ENCODE results near the gene EFCAB9. TPM values are rescaled to one million over a fixed set of nuclear protein-coding genes. Genes with fewer than 3 reads are reported as not detected.

Gene EFCAB9
- total RNA-seq, 1 experiment from 2014 or later = not detected

GRCh38 chr5:172177176-172177575 is 16.8 kb upstream of the EFCAB9 start:
- Mint-ChIP-seq H3K27ac (no peak overlapping the region), H3K4me3 (no peak overlapping the region), H3K9me3 (no peaks in the 10 kb centered on the region), H3K27me3 (ENCODE audit: low read depth) (no peaks in the 10 kb centered on the region; the same call in 1 of the 2 replicates), H3K36me3 (ENCODE audit: insufficient read depth in 1 of 3, low read depth in 3 of 3) (peaks cover 0 to 4% (median 3%) of the 10 kb centered on the region in 3 experiments; a peak in 5 of 7 replicates), H3K4me1 (peaks cover 44 to 47% of the 10 kb centered on the region in 2 experiments)
- no peaks in the 10 kb centered on the region for H3K9me3 ChIP-seq (ENCODE audit: control insufficient read depth, low read depth, low read length)
- no peak overlapping the region for H2BK120ac ChIP-seq (ENCODE audit: low read depth, low read length, poor library complexity, severe bottlenecking)
- H2AFZ ChIP-seq (ENCODE audit: low read length) = no peak overlapping the region
- H2AK5ac ChIP-seq (ENCODE audit: insufficient read length, low read length) = no peak overlapping the region
- H3K79me1 ChIP-seq (ENCODE audit: insufficient read depth, low read depth, low read length, poor library complexity, severe bottlenecking) = no peaks in the 10 kb centered on the region
- H3K4me2 ChIP-seq (ENCODE audit: insufficient read depth, insufficient read length, low read length) = no peak overlapping the region
- no peak overlapping the region for H4K8ac ChIP-seq (replicated peaks; ENCODE audit: insufficient read length, low read depth, low read length)
- H3K27ac ChIP-seq (ENCODE audit: insufficient read length, low read depth, low read length) = no peak overlapping the region
- H3K27me3 ChIP-seq (ENCODE audit: insufficient read depth, low read length) = no peaks in the 10 kb centered on the region
- H3K18ac ChIP-seq (ENCODE audit: insufficient read length, low read depth, low read length) = no peak overlapping the region
- H4K5ac ChIP-seq (ENCODE audit: insufficient read length, low read depth, low read length) = no peak overlapping the region
- no peak overlapping the region for H2BK15ac ChIP-seq (ENCODE audit: low read depth, low read length)
- H3K14ac ChIP-seq (ENCODE audit: insufficient read depth, low read length) = no peak overlapping the region
- no peaks in the 10 kb centered on the region for H3K23me2 ChIP-seq (ENCODE audit: insufficient read length, low read depth, low read length, poor library complexity, severe bottlenecking)
- H2BK12ac ChIP-seq (ENCODE audit: insufficient read length, low read depth, low read length) = no peak overlapping the region
- H3K4ac ChIP-seq (ENCODE audit: low read depth, low read length) = no peak overlapping the region
- peaks cover 2% of the 10 kb centered on the region; the same call in 1 of the 2 replicates for H3K79me2 ChIP-seq (ENCODE audit: insufficient read depth, low read length)
- H4K91ac ChIP-seq (ENCODE audit: insufficient read length, low read depth, low read length) = no peak overlapping the region
- H4K20me1 ChIP-seq (ENCODE audit: control insufficient read depth, insufficient read depth, insufficient read length) = peaks cover 2% of the 10 kb centered on the region
- TF ChIP-seq CTCF (conservative IDR thresholded peaks at IDR 0.05) = no peak
- no peak for DNase-seq
- no peak overlapping the region for H3K56ac ChIP-seq (ENCODE audit: insufficient read length, low read depth, low read length)
- H2BK5ac ChIP-seq (ENCODE audit: insufficient read length, low read length) = no peak overlapping the region
- H3T11ph ChIP-seq (ENCODE audit: low read length) = no peak overlapping the region
- WGBS (ENCODE audit: extremely low coverage, insufficient read length, low lambda C conversion rate) = no CpG with 5 or more reads among the region's 7 CpGs
- H3K4me1 ChIP-seq (ENCODE audit: insufficient read depth, low read length) = peaks cover 10% of the 10 kb centered on the region; the same call in 1 of the 2 replicates
- H2BK20ac ChIP-seq (ENCODE audit: low read depth, low read length, poor library complexity, severe bottlenecking) = no peak overlapping the region
- no peak overlapping the region for H3K23ac ChIP-seq (ENCODE audit: insufficient read length, low read depth, low read length)
- H3K9ac ChIP-seq (ENCODE audit: extremely low read depth, insufficient read length, low read length) = no peak overlapping the region

All from H9 (cell line).